M059J (cell line): ENCODE data around the gene TRIM40. TPM values are rescaled to one million over a fixed set of nuclear protein-coding genes. Genes with fewer than 3 reads are reported as not detected.

Source experiments
- DNase-seq: peaks from one replicate; pipeline ENCODE4 v3.0.0-alpha.2; 2012; ENCODE audit warnings: low read depth
- total RNA-seq: library from RNA; depleted of rRNA; stranded (reverse); fragments of >200 nt; shearing (Covaris generic); gene quantifications from 2 replicates; pipeline ENCODE4 v1.2.3, GENCODE V29; 2014; rRNA removed

The TRIM40 gene, protein sequence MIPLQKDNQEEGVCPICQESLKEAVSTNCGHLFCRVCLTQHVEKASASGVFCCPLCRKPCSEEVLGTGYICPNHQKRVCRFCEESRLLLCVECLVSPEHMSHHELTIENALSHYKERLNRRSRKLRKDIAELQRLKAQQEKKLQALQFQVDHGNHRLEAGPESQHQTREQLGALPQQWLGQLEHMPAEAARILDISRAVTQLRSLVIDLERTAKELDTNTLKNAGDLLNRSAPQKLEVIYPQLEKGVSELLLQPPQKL
- total RNA-seq, result not detected in 2 replicates

DNA sequence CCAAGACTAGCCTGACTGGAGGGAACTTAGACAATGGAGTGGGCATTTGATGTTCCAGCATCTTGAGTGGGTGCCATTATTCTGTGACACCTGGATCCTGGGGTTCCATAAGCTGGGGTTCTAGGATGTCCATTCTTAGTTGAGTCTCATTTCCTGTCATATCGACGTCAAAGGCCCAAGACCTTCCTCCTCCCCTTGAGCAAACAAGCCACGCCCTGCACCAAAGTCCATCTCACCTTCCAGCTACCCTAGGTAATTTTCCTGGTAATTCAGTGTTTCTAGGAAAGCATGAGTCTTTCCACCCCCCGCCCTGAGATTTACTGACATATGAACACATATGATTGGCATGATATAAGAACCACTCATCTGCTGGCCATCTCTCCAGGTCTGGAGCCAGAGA lies at the start of gene TRIM40:
TRIM40 (plus strand) TSS at position 384 of the 400 bp plus-strand sequence. CDS start 897 bp downstream, outside the sequence.
- no peak for DNase-seq

DNA sequence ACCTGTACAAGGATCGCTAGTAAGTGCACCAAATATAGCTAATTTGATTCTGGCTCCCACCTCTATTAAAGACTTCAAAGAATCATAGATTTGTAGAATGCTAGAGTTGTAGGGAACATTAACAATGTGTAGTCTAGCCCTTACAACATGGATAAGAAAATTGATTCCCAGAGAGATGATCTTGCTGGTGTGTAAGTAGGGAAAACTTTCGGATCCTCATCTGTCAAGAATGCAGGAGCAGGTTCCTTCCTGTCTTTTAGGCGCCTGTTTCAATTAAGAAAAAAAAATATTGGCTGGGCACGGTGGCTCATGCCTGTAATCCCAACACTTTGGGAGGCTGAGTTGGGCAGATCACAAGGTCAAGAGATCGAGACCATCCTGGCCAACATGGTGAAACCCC lies 48.1 kb upstream of the TRIM40 start:
- DNase-seq, result no peak

DNA sequence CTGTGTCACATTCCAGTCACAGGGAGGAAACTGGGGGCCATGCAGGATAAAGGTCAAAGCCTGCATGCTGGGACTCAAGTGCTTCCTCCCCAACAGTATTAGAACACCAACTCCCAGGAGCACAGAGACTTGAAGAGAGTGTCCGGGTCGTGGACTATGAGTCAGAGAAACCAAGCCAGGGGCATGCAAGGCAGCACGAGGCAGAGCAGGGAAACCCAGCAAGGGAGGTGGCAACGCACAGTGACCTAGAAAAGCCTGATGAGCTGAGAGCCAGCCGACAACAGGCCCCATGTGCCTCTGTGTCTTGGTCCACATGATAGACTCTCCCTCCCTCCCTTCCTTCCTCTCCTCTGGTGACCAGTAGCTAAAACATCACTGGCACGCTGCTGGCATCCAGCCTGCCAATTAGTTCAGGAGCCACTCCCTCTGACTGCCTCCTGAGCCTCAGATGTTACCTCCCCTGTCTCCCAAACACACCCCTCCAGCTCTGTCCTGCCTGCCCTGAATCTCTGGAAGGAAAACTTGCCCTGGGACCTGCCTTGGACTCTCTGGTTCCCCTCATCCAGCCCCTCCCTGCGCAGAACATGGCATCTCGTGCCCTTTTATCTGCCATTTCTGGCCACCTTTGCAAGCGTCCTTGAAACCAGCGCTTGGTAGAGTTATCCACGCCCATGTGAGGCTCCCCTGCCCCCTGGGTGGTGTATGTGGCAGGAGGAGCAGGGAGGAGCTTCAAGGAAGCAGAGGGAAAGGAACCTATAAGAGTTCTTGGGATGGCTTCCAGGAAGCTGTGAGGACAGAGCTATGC lies 44.2 kb upstream of the TRIM40 start:
- peak; percentile 95 for DNase-seq

DNA sequence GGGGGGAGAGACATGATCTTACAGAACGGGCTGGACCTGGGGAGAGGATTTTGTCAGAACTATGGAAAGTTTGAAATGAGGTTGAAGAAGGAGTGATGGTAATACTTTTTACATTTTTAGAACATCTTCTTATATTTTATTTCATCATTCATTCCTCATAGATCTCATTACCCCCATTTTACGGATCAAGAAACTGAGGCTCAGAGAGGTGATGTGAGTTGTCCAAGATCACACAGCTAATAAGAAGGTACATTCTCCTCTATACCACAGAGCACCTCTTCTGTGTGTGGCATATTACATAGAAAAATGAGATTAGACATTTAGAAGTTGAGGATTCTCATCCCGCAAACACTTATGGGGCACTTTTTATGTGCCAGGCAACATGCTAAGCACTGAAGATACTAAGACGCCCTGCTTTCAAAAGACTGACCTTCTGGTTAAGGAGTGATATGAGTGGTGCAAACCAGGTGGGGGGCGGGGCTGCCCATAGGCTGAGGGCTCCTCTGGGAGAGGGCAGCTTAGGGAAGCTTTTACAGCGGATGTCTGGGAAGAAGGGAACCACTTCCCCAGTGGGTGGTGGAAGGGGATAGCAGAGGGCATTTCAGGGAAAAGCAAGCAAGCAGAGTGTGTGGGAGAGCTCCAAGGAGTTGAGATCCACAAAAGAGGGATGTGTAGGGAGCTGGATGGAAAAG lies 42.9 kb upstream of the TRIM40 start:
- no peak for DNase-seq

DNA sequence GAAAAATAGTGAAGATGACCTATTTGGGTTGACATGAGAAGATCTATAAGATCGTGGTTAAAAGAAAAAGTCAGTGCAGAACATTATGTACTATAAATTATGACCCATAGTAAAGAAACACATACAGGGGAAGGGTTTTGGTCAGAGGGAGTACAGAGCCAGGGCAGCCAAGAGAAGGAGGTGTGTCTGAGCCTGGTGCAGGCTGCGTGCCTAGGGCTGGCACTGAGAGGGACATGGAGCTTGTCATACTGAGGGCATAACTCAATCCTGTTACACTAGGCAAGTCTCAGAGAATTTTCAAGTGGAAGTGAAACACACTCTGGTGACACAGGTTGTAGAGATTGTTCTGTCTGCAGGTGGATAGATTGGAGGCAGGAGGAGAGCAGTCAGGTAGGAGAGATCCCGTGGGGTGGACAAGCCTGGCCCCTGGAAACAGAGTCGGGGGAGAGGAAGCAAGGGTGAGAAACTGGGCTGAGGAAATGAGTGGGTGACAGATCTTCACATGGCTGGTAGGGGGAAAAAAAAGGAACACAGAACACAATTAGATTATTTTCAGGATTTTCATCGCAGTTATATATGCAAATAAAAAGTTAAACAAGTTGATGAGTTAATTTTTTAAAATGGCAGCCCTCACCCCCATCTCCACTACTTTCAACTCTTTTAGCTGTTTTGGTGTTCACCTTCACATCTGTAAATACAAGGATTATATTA lies 41.8 kb upstream of the TRIM40 start:
- no peak for DNase-seq

DNA sequence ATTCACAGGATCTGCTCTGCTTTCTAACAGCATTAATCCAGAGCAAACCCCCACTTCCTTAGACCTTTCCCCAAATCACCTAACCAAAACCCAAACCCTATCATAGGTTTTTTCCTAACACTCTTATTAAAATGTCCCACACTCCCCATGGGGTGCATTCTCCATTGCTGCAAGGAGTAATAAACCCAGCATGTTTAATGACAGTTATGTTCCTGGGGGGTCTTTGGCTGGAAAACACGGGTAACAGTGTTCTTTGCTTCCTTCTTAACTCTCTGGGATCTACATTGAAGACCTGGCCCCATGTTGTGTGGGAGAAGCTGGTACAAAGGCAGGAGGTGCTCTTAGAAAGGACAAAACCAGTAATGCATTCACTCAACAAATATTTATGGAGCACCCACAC lies 39.1 kb upstream of the TRIM40 start:
- DNase-seq, result no peak

DNA sequence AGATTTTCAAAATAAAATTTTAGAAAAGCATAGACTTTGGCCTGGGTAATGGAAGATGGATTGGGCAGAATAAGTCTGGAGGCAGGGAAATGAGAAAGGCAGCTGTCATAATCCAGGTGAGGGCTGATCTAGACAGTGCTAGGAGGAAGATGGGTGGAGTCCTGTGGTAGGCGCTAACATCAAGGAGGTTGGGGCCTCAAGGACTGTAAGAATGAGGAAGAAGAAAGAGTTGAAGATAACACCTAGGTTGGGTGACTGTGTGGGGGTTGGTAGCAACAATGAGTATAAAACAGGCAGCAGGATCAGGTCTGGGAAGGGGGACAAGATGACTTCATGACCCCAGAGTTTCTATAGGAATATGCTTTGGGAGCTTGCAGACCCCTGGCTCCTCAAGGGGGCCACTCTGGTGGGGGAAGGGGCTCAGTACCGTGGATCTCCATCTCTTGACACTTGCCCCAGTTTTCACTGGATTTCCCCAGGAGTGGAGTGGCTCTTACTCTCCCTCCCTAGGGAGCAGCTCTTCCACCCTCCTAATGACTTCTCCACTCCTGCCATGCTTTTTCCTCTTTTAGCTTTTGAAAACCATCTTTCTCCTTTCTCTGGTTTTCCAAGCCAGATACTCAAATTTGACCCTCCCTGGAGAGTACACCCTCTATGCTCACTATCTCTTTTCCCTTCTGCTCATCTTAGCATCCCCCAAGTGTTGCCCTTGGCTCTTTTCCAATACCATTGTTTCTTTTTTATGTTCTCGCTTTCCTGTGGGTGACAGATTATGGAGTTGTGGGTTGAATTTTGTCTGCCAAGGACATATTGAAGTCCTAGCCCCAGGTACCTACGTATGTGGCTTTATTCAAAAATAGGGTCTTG lies 37.8 kb upstream of the TRIM40 start:
- DNase-seq, result no peak

DNA sequence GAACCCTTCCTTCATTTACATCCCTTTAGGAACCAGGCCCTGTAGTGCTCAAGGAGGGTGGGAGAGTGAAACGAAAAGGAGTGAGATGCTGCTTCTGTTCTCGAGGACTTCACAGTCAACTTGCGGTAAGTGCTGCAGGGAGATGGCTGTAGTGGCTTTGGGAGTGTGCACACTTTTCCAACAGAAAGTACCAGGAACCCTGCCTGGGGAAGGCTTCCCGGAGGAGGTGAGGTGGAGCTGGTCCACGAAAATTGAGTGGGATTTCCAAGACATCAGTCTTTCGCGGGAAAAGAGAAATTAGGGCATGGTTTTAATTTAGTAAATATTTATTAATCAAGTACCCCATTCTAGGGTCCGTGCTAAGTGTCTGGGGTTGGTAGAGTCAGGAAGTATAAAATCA lies 35.8 kb upstream of the TRIM40 start:
- no peak for DNase-seq

DNA sequence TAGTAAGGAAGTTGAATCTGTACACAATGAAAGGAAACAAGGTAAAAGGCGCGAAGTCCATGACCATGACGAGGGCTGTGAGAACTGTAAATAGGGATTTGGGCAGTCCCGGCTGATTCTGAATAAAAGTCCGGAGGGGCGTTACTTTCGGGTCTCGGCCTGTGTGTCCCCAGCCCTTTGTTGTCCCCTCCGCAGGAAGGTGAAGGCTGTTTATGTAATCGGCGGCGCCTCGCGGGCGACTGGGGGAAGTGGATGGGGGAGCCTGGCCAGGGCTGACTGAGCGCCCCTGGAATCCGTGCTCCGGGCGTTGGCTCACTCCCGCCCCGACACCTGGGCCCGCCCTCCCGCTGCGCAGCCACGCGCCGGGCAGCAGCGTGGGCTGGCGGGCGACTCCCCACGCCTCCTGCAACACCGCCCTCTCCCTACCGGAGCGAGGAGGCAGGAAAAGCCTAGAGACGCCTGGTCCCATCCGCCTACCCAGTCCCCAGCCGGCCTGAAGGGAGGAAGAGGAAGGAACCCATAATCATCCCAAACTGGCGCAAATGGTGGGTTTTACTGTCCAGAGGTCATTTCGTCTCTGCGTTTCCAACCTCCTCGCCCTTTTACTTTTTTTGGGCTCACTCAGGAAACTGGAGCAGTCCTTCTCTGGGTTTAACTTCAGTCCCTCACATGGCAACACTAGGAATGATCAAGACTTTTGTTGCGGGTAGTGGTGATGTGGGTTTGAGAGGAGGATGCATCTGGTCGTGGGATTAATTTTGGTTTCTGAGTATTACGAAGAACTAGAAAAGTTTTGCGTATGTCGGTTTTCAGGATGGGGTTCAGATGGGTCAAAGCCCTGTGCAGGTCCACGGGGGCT lies 35.1 kb upstream of the TRIM40 start:
- peak; percentile 71 for DNase-seq

DNA sequence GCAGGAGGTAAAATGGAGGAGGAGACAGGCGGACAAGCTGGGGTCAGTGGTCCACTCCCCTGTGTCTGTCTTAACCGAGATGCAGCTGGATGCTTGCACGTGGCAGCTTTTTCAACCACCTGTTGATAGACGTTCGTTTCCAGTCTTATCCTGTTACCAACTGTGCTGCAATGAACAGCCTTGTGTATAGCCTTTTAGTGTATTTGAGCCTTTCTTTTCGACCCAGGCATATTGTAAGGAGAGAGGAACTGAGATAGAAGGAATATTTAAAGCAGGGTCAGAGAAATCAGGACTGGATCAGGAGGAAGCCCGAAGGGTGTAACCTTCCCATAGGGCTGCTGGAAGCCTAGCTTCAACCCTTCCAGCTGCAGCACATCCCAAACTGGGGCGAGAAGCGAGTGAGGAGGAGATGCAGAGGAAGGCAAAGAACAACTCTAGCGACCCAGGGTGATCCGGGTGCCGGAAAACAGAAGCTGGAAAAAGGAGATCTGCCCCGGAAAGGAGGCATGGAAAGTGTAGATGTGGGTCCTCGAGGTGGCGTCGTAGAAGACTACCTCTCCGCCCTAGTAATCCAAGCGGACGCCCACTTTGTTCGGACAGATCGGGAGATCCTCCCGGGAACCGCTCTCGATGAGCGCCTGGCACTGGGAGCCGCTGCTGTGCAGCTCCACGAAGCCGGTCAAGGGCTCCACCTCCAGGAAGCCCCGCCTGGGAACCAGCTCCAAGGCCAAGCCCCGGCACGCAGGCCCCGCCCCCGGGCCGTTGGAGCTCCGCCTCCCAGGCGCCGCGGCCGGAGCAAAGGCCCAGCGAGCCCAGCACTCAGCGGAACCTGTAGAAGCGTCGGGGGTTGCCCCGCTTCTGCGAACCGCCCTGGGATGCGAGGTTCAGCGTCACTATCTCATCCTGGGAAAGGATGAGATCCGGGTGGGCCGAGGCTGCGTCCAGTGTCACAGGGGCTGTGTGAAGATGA lies 34.2 kb upstream of the TRIM40 start:
- peak; percentile 94 for DNase-seq

DNA sequence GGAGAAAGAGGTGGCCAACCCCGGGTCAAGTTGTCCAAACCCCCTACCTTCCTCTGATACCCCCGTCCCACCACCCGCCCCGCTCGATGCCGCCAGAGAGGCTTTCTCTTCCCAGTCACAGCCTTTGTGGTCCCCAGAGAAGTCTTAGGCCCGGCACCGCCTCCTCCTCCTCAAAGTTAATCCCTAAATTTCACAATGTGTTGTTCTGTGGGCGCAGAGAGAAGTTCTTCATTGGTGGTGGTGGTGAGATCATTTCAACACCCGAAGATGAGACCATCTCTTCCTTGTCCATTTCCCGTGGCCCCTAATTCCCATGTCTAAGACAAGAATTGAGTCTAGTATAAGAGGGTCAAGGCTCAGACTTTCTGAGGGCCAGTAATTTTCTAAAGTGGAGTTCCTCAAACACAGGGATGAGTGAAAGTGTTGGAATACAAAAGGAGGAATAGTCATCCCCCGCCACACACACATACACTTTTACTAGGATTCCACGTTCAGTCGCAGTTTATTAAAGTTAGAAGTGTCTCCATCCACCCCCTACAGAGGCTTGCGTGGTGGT lies 33.4 kb upstream of the TRIM40 start:
- peak; percentile 30 for DNase-seq

DNA sequence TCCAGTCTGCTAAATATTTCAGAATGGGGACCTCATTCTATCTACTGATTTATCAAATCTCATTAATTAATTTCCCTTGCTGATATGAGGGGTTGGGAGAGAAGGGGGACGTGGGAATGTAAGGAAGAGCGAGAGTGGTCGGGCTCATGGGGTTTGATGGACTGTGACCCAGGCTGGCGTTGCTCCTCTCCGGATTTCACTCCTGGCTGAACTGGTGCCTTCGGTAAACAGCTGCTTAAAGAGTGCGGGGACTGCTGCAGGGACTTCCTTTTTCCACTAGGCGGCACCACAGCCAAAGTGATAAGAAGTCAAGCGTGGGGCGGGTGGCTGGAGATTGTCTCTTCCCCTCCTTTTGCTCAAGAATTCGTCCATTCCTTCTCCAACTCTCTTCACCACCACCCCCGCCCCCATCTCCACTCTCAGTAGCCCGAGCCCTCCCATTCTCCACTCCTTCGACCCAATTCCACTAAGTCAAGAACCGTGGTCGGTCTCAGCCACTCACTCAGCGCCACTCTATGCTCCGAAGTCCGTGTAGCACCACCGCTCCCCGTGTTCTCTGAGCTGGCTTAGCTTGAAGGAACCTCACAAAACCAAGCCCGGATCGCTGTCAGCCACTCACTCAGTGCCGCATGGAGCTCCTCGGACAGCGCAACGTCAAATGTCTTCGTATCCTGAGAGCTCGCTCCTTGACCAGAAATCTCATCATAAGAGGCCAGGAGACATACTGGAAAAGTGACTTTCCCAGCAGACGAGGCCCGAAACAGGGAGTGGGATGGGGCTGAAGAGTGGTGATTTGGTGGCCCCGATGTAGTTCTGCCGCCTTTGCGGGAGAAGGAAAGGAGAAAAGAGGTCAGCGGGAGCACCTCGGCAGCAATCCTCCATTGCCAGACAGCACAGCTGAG lies 32.7 kb upstream of the TRIM40 start:
- peak; percentile 93 for DNase-seq

DNA sequence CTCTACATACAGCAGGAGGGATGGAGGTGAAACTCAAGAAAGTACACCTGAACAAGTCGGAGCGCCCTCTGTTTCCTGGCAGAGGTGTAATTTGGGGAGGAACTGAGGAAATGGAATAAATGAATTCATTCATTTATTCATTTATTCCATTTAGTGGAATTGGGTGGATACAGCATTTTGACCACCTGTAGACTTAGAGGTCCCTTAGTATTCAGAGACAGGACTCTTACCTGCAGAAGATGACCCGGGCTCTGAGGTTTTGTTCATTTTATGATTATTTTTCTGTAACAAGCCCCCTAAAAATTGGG lies 32.1 kb upstream of the TRIM40 start:
- no peak for DNase-seq

DNA sequence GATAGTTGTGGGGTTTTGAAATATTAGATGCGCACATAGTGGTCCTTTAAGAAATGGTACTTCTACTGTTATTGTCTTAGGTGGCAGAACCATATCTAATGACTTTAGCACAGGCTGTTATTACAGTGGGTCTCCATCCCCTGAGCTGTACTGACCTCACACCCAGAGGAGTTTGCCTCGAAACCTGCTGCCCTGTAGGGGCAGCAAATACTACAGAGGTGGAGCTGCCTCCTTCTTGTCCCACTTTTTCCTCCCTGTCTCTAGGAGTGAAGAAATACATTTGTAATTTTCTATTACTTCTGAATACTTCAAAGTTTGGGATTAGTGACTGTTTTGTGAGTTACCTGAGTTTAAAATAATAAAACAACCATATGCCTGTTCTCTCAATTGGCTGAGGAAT lies 31.3 kb upstream of the TRIM40 start:
- DNase-seq, result no peak

DNA sequence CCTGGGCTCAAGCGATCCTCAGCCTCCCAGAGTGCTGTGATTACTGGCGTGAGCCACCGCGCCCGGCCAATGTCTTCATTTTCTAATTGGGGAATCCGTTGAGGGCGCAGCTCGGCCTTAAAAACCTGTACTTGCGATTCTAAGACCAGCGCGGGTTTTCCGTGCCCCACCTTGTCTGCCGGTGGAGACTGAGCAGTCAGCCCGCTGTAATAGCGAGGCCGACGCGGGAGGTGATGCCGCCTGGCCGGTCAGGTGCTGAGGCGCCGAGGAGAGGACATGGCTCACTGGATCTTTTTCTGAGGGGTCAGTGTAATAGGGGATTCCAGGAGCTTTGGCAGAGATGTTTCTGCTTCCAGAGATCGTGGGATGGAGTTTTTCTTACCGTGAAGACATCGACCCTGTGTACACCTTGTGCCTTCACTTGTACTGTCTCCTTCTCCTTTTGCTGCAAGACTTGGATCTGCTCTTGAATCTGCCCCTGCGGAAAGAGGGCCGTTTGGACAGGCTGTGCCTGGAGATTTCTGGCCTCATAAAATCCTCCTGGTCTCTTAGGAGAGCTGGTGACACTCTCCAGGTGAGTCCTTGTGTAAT lies 24.6 kb upstream of the TRIM40 start:
- DNase-seq, result no peak

DNA sequence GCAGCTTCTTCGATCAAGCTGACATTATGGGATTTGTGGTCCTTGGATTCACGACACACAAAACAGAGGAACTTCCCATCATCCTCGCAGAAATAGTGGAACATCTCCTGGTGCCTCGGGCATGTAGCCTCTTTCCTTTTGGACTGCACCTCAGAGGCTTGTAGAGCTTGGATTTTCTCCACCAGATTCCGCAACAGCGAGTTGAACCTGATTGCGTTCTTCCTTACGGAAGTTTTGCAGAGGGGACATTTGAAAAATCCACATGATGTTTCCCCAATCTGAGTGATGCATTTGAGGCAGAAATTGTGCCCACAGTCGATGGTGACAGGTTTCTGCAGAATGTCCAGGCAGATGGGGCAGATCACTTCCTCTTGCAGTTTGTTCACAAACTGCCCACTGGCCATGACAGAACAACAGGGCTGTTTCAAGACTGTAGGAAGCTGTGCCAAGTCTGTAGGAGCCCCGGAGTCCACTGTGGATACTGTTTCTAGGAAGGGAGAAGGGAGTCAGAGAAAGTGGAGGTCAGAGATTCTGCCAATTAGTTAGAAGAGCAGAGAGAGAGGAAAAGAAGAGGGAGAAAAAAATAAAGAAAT lies 23.4 kb upstream of the TRIM40 start:
- no peak for DNase-seq
